LNCAP (cell line): ENCODE data around the gene MRTFA.

ENCODE experiments used
- CTCF ChIP-seq: fragments of 450-650 bp; IDR thresholded peaks from 2 replicates; pipeline ENCODE4 v1.5.1; 2017; ENCODE audit warnings: mild to moderate bottlenecking

MRTFA gene

GRCh38 chr22:40387746-40388145 lies 248.8 kb downstream of the MRTFA start:
- TF ChIP-seq CTCF, result no peak

GRCh38 chr22:40385036-40385782 lies 251.3 kb downstream of the MRTFA start:
- no peak for TF ChIP-seq CTCF

GRCh38 chr22:40383905-40384304 lies 252.6 kb downstream of the MRTFA start:
- TF ChIP-seq CTCF, result no peak

GRCh38 chr22:40381461-40381860 lies 255.1 kb downstream of the MRTFA start:
- no peak for TF ChIP-seq CTCF

GRCh38 chr22:40377931-40378330 lies 258.6 kb downstream of the MRTFA start:
- TF ChIP-seq CTCF, result no peak

- TF ChIP-seq CTCF, result no peak
Observed at GRCh38 chr22:40376149-40376548, 260.4 kb downstream of the MRTFA start.

- no peak for TF ChIP-seq CTCF
Observed at GRCh38 chr22:40374567-40374966, 262.0 kb downstream of the MRTFA start.

- no peak for TF ChIP-seq CTCF
Observed at GRCh38 chr22:40368836-40369235, 267.7 kb downstream of the MRTFA start.
